ENCODE data around the gene PFKFB3.

DNA sequence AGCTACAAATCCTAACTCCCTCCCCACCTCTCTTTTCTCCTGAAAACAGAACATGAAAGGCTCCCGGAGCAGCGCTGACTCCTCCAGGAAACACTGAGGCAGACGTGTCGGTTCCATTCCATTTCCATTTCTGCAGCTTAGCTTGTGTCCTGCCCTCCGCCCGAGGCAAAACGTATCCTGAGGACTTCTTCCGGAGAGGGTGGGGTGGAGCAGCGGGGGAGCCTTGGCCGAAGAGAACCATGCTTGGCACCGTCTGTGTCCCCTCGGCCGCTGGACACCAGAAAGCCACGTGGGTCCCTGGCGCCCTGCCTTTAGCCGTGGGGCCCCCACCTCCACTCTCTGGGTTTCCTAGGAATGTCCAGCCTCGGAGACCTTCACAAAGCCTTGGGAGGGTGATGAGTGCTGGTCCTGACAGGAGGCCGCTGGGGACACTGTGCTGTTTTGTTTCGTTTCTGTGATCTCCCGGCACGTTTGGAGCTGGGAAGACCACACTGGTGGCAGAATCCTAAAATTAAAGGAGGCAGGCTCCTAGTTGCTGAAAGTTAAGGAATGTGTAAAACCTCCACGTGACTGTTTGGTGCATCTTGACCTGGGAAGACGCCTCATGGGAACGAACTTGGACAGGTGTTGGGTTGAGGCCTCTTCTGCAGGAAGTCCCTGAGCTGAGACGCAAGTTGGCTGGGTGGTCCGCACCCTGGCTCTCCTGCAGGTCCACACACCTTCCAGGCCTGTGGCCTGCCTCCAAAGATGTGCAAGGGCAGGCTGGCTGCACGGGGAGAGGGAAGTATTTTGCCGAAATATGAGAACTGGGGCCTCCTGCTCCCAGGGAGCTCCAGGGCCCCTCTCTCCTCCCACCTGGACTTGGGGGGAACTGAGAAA is 30.4 kb downstream of the PFKFB3 start:
- TF ChIP-seq, protein P1, sequence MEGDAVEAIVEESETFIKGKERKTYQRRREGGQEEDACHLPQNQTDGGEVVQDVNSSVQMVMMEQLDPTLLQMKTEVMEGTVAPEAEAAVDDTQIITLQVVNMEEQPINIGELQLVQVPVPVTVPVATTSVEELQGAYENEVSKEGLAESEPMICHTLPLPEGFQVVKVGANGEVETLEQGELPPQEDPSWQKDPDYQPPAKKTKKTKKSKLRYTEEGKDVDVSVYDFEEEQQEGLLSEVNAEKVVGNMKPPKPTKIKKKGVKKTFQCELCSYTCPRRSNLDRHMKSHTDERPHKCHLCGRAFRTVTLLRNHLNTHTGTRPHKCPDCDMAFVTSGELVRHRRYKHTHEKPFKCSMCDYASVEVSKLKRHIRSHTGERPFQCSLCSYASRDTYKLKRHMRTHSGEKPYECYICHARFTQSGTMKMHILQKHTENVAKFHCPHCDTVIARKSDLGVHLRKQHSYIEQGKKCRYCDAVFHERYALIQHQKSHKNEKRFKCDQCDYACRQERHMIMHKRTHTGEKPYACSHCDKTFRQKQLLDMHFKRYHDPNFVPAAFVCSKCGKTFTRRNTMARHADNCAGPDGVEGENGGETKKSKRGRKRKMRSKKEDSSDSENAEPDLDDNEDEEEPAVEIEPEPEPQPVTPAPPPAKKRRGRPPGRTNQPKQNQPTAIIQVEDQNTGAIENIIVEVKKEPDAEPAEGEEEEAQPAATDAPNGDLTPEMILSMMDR (IDR thresholded peaks at IDR 0.05): no peak
- TF ChIP-seq POLR2A (IDR thresholded peaks at IDR 0.05): no peak

Measured in adrenal gland (tissue), 5 donors.